ENCODE measurements around the gene LDLRAD3. TPM values are rescaled to one million over a fixed set of nuclear protein-coding genes. Genes with fewer than 3 reads are reported as not detected.

LDLRAD3 gene, protein sequence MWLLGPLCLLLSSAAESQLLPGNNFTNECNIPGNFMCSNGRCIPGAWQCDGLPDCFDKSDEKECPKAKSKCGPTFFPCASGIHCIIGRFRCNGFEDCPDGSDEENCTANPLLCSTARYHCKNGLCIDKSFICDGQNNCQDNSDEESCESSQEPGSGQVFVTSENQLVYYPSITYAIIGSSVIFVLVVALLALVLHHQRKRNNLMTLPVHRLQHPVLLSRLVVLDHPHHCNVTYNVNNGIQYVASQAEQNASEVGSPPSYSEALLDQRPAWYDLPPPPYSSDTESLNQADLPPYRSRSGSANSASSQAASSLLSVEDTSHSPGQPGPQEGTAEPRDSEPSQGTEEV
- polyA plus RNA-seq (2013, experiment 1 of 2) = 19.9 TPM
- polyA plus RNA-seq (2013, experiment 2 of 2) = 20.7 TPM

DNA sequence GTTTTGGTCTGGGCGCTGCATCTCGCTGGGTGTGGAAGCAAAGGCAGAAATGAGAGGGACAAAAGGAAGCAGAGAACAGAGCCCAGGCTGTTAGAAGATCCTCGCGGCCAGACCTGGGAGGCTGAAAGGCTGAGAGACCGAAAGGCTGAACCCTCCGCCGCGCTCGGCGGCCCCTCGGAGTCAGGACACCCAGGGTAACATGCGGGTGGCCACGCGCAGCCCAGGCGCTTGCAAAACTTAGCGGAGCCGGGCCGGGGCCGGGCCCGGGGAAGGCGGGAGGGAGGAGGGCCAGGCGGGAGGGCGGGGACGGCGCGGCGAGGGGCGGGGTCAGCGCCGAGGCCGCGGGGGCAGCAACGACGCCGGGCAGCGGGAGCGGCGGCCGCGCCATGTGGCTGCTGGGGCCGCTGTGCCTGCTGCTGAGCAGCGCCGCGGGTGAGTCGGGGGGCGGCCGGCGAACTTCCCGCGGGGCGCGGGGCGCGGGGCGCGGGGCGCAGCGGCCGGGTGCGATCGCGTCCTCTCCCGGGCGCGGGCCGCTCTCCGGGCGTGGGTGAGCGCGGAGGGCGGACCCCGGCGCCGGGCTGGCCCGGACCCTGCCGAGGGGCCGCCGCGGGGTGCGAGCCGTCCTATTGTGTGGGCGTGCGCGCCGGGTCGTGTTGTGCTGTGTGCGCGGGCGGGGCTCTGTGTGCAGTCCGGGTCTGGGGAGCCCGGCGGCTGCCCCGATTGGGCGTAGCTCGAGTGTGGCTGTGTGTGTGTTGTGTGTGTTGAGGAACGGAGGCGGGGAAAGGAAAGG lies at the start of gene LDLRAD3:
LDLRAD3 (plus strand) TSS at position 350 of the 790 bp plus-strand sequence; CDS start at position 387, 37 bp downstream.
- Histone ChIP-seq H3K23ac (ENCODE audit: low read length) (peak within 1 kb of the TSS; percentile 15), H2AK5ac (ENCODE audit: low read length) (no peak within 1 kb of the TSS), H3K27me3 (ENCODE audit: insufficient read depth, low read length, poor library complexity) (no peaks in the 10 kb centered on the region), H3K4ac (ENCODE audit: low read depth, low read length) (peak within 1 kb of the TSS; percentile 66), H4K8ac (ENCODE audit: low read depth, low read length) (no peak within 1 kb of the TSS), H3K18ac (ENCODE audit: low read length) (peak within 1 kb of the TSS; percentile 98), H3K9ac (ENCODE audit: low read length) (peak within 1 kb of the TSS; percentile 84), H3K56ac (ENCODE audit: low read length) (peak within 1 kb of the TSS; percentile 96), H3K79me1 (ENCODE audit: low read length) (peaks cover 23% of the 10 kb centered on the region), H3K4me2 (ENCODE audit: low read length) (peak within 1 kb of the TSS; percentile 67), H3K4me1 (ENCODE audit: control insufficient read depth, low read depth, low read length) (peaks cover 22% of the 10 kb centered on the region), H3K27ac (ENCODE audit: low read depth, low read length) (peak within 1 kb of the TSS; percentile 34), H3K4me3 (ENCODE audit: low read length) (peak within 1 kb of the TSS; percentile 40), H3K36me3 (ENCODE audit: control insufficient read depth, insufficient read depth, low read length) (no peaks in the 10 kb centered on the region), H2BK120ac (ENCODE audit: low read depth, low read length) (no peak within 1 kb of the TSS), H2BK15ac (replicated peaks; ENCODE audit: low read depth) (peak within 1 kb of the TSS; percentile 75), H2BK5ac (ENCODE audit: low read length) (peak within 1 kb of the TSS; percentile 65), H4K5ac (ENCODE audit: low read length) (peak within 1 kb of the TSS; percentile 73), H3K79me2 (ENCODE audit: control insufficient read depth, insufficient read depth, low read length) (peaks cover 40% of the 10 kb centered on the region)
- WGBS (ENCODE audit: extremely low coverage, insufficient coverage, low lambda C conversion rate) = no CpG with 5 or more reads among the region's 97 CpGs
- peak; percentile 88 for DNase-seq

DNA sequence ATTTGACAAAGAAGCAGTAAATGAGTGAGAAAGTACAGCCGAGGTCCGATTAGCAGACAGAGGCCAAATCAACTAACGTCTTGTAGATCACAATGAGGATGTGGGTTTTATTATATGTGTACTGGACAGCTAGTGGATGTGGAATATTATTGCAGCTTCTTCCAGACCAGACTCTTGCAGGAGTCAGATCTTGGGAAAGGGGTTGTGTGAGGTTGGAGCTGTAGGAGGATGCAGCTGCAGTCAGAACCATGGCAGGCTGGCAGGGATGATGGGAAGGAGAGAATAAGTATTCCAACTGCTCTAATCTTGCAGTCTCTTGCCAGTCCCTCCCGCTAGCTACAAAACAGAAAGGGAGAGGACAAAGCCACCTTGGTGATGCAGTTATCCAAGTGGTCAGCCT lies 46.8 kb upstream of the LDLRAD3 start:
- DNase-seq = no peak
- Histone ChIP-seq H3K79me1 (ENCODE audit: low read length) (no peaks in the 10 kb centered on the region), H3K4me2 (ENCODE audit: low read length) (no peak overlapping the region), H2BK120ac (ENCODE audit: low read depth, low read length) (no peak overlapping the region), H3K4me1 (ENCODE audit: control insufficient read depth, low read depth, low read length) (no peaks in the 10 kb centered on the region), H3K23ac (ENCODE audit: low read length) (no peak overlapping the region), H2BK5ac (ENCODE audit: low read length) (no peak overlapping the region), H3K27ac (ENCODE audit: low read depth, low read length) (no peak overlapping the region), H3K9ac (ENCODE audit: low read length) (no peak overlapping the region), H4K8ac (ENCODE audit: low read depth, low read length) (no peak overlapping the region), H3K4ac (ENCODE audit: low read depth, low read length) (no peak overlapping the region), H3K36me3 (ENCODE audit: control insufficient read depth, insufficient read depth, low read length) (no peaks in the 10 kb centered on the region), H3K79me2 (ENCODE audit: control insufficient read depth, insufficient read depth, low read length) (no peaks in the 10 kb centered on the region), H3K27me3 (ENCODE audit: insufficient read depth, low read length, poor library complexity) (no peaks in the 10 kb centered on the region), H2AK5ac (ENCODE audit: low read length) (no peak overlapping the region), H4K5ac (ENCODE audit: low read length) (no peak overlapping the region), H3K56ac (ENCODE audit: low read length) (no peak overlapping the region), H3K4me3 (ENCODE audit: low read length) (no peak overlapping the region), H2BK15ac (replicated peaks; ENCODE audit: low read depth) (no peak overlapping the region), H3K18ac (ENCODE audit: low read length) (no peak overlapping the region)
- no CpG with 5 or more reads among the region's 4 CpGs for WGBS (ENCODE audit: extremely low coverage, insufficient coverage, low lambda C conversion rate)

DNA sequence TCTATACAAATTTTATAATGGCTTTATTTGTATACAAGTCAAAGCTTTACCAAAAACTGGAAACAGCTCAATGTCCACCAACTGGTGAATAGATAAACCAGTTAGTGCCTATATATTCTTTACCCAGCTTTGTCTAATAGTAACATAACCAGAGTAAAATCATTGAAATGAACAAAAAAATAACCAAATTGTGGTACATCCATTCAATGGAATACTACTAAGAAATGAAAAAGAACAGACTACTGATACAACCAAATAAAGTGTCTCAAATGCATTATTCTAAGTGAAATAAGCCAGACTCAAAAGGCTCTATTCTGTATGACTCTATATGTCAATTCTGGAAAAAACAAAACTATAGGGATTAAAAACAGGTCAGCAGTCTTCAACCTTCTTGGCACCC lies 40.9 kb upstream of the LDLRAD3 start:
- Histone ChIP-seq H3K4me2 (ENCODE audit: low read length) (no peak overlapping the region), H3K4me1 (ENCODE audit: control insufficient read depth, low read depth, low read length) (no peaks in the 10 kb centered on the region), H2BK120ac (ENCODE audit: low read depth, low read length) (no peak overlapping the region), H3K23ac (ENCODE audit: low read length) (no peak overlapping the region), H2BK5ac (ENCODE audit: low read length) (no peak overlapping the region), H3K79me1 (ENCODE audit: low read length) (no peaks in the 10 kb centered on the region), H3K9ac (ENCODE audit: low read length) (no peak overlapping the region), H3K56ac (ENCODE audit: low read length) (no peak overlapping the region), H3K27me3 (ENCODE audit: insufficient read depth, low read length, poor library complexity) (no peaks in the 10 kb centered on the region), H4K8ac (ENCODE audit: low read depth, low read length) (no peak overlapping the region), H3K4ac (ENCODE audit: low read depth, low read length) (no peak overlapping the region), H3K36me3 (ENCODE audit: control insufficient read depth, insufficient read depth, low read length) (no peaks in the 10 kb centered on the region), H2BK15ac (replicated peaks; ENCODE audit: low read depth) (no peak overlapping the region), H3K79me2 (ENCODE audit: control insufficient read depth, insufficient read depth, low read length) (no peaks in the 10 kb centered on the region), H3K4me3 (ENCODE audit: low read length) (no peak overlapping the region), H3K27ac (ENCODE audit: low read depth, low read length) (no peak overlapping the region), H3K18ac (ENCODE audit: low read length) (no peak overlapping the region), H2AK5ac (ENCODE audit: low read length) (no peak overlapping the region), H4K5ac (ENCODE audit: low read length) (no peak overlapping the region)
- DNase-seq = no peak

DNA sequence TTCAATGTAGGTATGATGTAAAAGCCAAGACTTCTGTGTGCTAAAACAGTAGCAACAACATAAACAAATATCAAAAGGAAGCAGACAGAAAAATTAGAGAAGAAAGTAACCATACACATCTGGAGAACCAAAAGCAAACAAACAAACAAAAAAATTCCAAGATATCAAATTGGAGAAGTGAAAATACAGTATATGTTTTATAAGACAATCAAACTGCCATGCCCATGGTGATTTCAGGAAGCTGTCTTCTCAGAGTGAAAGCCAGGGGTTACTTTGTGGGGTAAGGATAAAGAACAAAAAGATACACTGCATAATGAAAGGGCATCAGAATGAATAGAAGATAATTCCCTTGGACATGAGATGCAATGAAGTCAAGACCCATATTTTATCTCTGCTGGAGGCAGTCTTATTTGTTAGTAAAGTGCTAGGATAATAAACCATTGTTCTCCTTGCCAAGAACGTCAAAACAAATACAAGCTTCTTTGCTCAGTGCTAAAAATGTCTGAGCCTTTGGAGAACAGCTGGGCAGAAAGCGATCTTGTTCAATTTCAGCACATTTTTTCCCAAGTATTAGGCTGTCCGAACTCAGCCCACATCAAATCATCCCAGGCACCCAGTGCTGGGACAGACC lies 38.1 kb upstream of the LDLRAD3 start:
- Histone ChIP-seq H2BK120ac (ENCODE audit: low read depth, low read length) (no peak overlapping the region), H3K4me3 (ENCODE audit: low read length) (no peak overlapping the region), H3K4me2 (ENCODE audit: low read length) (no peak overlapping the region), H3K27me3 (ENCODE audit: insufficient read depth, low read length, poor library complexity) (no peaks in the 10 kb centered on the region), H4K5ac (ENCODE audit: low read length) (no peak overlapping the region), H3K27ac (ENCODE audit: low read depth, low read length) (no peak overlapping the region), H3K56ac (ENCODE audit: low read length) (no peak overlapping the region), H3K18ac (ENCODE audit: low read length) (no peak overlapping the region), H3K4ac (ENCODE audit: low read depth, low read length) (no peak overlapping the region), H3K79me1 (ENCODE audit: low read length) (no peaks in the 10 kb centered on the region), H3K9ac (ENCODE audit: low read length) (no peak overlapping the region), H3K36me3 (ENCODE audit: control insufficient read depth, insufficient read depth, low read length) (no peaks in the 10 kb centered on the region), H4K8ac (ENCODE audit: low read depth, low read length) (no peak overlapping the region), H3K23ac (ENCODE audit: low read length) (no peak overlapping the region), H3K4me1 (ENCODE audit: control insufficient read depth, low read depth, low read length) (no peaks in the 10 kb centered on the region), H2AK5ac (ENCODE audit: low read length) (no peak overlapping the region), H3K79me2 (ENCODE audit: control insufficient read depth, insufficient read depth, low read length) (no peaks in the 10 kb centered on the region), H2BK15ac (replicated peaks; ENCODE audit: low read depth) (no peak overlapping the region), H2BK5ac (ENCODE audit: low read length) (no peak overlapping the region)
- no peak for DNase-seq
- no CpG with 5 or more reads among the region's 3 CpGs for WGBS (ENCODE audit: extremely low coverage, insufficient coverage, low lambda C conversion rate)

GRCh38 chr11:35906277-35906661 lies 37.6 kb upstream of the LDLRAD3 start:
- H3K4me3 ChIP-seq (ENCODE audit: low read length) = no peak overlapping the region
- H3K4me2 ChIP-seq (ENCODE audit: low read length) = no peak overlapping the region
- no peak overlapping the region for H4K8ac ChIP-seq (ENCODE audit: low read depth, low read length)
- no peaks in the 10 kb centered on the region for H3K79me2 ChIP-seq (ENCODE audit: control insufficient read depth, insufficient read depth, low read length)
- H2AK5ac ChIP-seq (ENCODE audit: low read length) = no peak overlapping the region
- no peak overlapping the region for H3K56ac ChIP-seq (ENCODE audit: low read length)
- no peaks in the 10 kb centered on the region for H3K79me1 ChIP-seq (ENCODE audit: low read length)
- no peak overlapping the region for H2BK5ac ChIP-seq (ENCODE audit: low read length)
- no peaks in the 10 kb centered on the region for H3K4me1 ChIP-seq (ENCODE audit: control insufficient read depth, low read depth, low read length)
- H3K23ac ChIP-seq (ENCODE audit: low read length) = no peak overlapping the region
- DNase-seq = no peak
- no peak overlapping the region for H2BK120ac ChIP-seq (ENCODE audit: low read depth, low read length)
- no peak overlapping the region for H4K5ac ChIP-seq (ENCODE audit: low read length)
- WGBS (ENCODE audit: extremely low coverage, insufficient coverage, low lambda C conversion rate) = no CpG with 5 or more reads among the region's 2 CpGs
- H3K9ac ChIP-seq (ENCODE audit: low read length) = no peak overlapping the region
- H3K18ac ChIP-seq (ENCODE audit: low read length) = no peak overlapping the region
- no peaks in the 10 kb centered on the region for H3K27me3 ChIP-seq (ENCODE audit: insufficient read depth, low read length, poor library complexity)
- H2BK15ac ChIP-seq (replicated peaks; ENCODE audit: low read depth) = no peak overlapping the region
- H3K27ac ChIP-seq (ENCODE audit: low read depth, low read length) = no peak overlapping the region
- H3K36me3 ChIP-seq (ENCODE audit: control insufficient read depth, insufficient read depth, low read length) = no peaks in the 10 kb centered on the region
- no peak overlapping the region for H3K4ac ChIP-seq (ENCODE audit: low read depth, low read length)
